Measurements from ENCODE around the gene DDRGK1. TPM values are rescaled to one million over a fixed set of nuclear protein-coding genes. Genes with fewer than 3 reads are reported as not detected.
A peak's percentile ranks its signal among the peaks of the same experiment; 100 is the strongest.

Gene DDRGK1
- total and polyA plus RNA-seq, 7 donors = 16.8 to 86.1 (median 70.6) TPM

DNA sequence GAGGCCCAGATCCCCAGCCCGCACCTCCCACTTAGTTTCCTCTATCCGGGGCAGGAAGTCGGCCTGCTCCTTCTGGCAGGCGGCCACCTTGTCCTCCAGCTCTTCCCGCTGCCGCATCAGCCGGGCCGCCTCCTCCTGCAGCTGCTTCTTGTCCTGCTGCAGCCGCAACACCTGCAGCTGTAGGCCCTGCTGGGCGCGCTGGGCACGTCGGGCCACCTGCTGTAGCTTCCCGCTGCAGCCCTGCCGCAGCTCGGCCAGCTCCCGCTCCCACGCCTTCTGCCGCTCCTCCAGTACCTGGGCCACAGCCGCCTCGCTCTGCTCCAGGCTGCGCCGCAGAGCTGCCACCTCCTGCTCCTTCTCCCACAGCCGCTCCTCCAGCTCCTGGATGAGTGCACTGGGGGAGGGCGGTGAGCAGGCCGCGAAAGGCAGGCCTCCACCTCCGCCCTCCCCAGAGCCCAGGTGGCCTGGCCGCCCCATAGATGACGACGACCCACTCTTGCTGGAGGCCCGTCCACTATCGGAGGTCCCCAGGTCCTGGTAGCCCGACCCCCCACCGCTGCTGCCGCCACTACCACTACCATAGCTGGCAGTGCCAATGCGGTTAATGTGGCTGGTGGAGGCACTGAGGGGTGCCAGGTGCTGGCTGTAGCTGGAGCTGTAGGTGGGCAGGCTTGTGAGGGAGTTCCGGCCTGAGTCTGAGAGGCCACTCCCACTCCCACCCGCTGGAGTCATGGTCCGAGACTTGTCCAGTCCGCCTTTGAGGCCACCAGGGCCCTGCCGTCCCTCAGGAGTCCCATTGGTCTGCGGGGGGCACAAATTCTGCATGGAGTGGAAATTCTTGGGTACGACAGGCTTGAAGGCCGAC is 38.8 kb downstream of the DDRGK1 start:
- TF ChIP-seq POLR2A (IDR thresholded peaks at IDR 0.05) (no peak), EP300 (IDR thresholded peaks at IDR 0.05) (no peak), POLR2AphosphoS5 (IDR thresholded peaks at IDR 0.05) (no peak)
- TF ChIP-seq, protein P1, sequence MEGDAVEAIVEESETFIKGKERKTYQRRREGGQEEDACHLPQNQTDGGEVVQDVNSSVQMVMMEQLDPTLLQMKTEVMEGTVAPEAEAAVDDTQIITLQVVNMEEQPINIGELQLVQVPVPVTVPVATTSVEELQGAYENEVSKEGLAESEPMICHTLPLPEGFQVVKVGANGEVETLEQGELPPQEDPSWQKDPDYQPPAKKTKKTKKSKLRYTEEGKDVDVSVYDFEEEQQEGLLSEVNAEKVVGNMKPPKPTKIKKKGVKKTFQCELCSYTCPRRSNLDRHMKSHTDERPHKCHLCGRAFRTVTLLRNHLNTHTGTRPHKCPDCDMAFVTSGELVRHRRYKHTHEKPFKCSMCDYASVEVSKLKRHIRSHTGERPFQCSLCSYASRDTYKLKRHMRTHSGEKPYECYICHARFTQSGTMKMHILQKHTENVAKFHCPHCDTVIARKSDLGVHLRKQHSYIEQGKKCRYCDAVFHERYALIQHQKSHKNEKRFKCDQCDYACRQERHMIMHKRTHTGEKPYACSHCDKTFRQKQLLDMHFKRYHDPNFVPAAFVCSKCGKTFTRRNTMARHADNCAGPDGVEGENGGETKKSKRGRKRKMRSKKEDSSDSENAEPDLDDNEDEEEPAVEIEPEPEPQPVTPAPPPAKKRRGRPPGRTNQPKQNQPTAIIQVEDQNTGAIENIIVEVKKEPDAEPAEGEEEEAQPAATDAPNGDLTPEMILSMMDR (IDR thresholded peaks at IDR 0.05) = no peak
- H3K4me1 ChIP-seq = peaks cover 0 to 6% (median 0%) of the 10 kb centered on the region in 4 donors
- H3K36me3 ChIP-seq = no peaks in the 10 kb centered on the region
- peak overlapping the region in 1 of 4 donors; percentile 13 for H3K27ac ChIP-seq
- H3K27me3 ChIP-seq = peaks cover 0 to 17% (median 0%) of the 10 kb centered on the region in 3 donors
- H3K4me3 ChIP-seq = peak overlapping the region in 1 of 4 donors; percentile 17
- DNase-seq = peak; percentile 87
- WGBS, 2 donors = 78 to 85% methylated on average over 45 of the region's 45 CpGs
- intact Hi-C loops (cut with DNase I) = no loop called here
- no peaks in the 10 kb centered on the region for H3K9me3 ChIP-seq

GRCh38 chr20:3164763-3165410 is 39.6 kb downstream of the DDRGK1 start:
- Histone ChIP-seq H3K36me3 (no peaks in the 10 kb centered on the region), H3K4me3 (peak overlapping the region in 2 of 4 donors; percentile 13 to 17), H3K27me3 (peaks cover 0 to 17% (median 0%) of the 10 kb centered on the region in 3 donors), H3K27ac (peak overlapping the region in 1 of 4 donors; percentile 13), H3K4me1 (peaks cover 0 to 6% (median 0%) of the 10 kb centered on the region in 4 donors), H3K9me3 (no peaks in the 10 kb centered on the region)
- peak; percentile 59 for DNase-seq
- 92 to 93% methylated on average over 41 of the region's 41 CpGs for WGBS, 2 donors
- TF ChIP-seq POLR2A (IDR thresholded peaks at IDR 0.05) (no peak), EP300 (IDR thresholded peaks at IDR 0.05) (no peak), POLR2AphosphoS5 (IDR thresholded peaks at IDR 0.05) (no peak)
- TF ChIP-seq, protein P1 (IDR thresholded peaks at IDR 0.05) = no peak
- intact Hi-C loops (cut with DNase I) = no loop called here

- DNase-seq = no peak
- peak overlapping the region in 2 of 4 donors; percentile 13 to 17 for H3K4me3 ChIP-seq
- peaks cover 0 to 6% (median under 1%) of the 10 kb centered on the region in 4 donors for H3K4me1 ChIP-seq
Observed at GRCh38 chr20:3164043-3164762, 40.3 kb downstream of the DDRGK1 start.

More at GRCh38 chr20:3164043-3164762, 40.3 kb downstream of the DDRGK1 start:
- WGBS, 2 donors = 94% methylated on average over 32 of the region's 32 CpGs
- H3K36me3 ChIP-seq = no peaks in the 10 kb centered on the region
- intact Hi-C loops (cut with DNase I) = no loop called here
- TF ChIP-seq EP300 (IDR thresholded peaks at IDR 0.05) (no peak), POLR2A (IDR thresholded peaks at IDR 0.05) (no peak), POLR2AphosphoS5 (IDR thresholded peaks at IDR 0.05) (no peak)
- TF ChIP-seq, protein P1 (IDR thresholded peaks at IDR 0.05) = no peak
- H3K9me3 ChIP-seq = no peaks in the 10 kb centered on the region
- no peak overlapping the region for H3K27ac ChIP-seq
- peaks cover 0 to 17% (median 0%) of the 10 kb centered on the region in 3 donors for H3K27me3 ChIP-seq
